ENCODE measurements around the gene NLK.
"Not testable (repeated sequence)": the region's sequence is repeated elsewhere in the genome, so short reads cannot be mapped to it uniquely, and the experiment has no call there.

Gene NLK

DNA sequence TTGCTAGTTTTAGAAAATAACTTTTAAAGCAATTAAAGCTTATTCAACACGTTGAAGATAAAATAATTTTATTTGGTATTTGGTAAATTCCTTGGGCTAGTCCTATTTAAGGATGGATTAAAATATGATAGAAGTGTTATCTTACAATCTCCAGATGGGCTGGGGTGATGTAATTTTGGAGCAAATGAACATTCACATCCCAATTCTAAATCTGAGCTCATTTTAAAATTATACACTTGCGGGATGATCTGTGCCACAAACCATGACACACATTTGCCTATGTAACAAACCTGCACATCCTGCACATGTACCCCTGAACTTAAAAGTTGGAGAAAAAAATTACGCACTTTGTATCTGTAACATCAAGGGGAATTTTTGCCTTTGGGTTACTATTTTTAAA lies 31.5 kb downstream of the NLK start:
- Histone ChIP-seq H3K9ac (ENCODE audit: low read length) (no peak overlapping the region), H3K27me3 (replicated peaks; ENCODE audit: control insufficient read depth, insufficient read depth, low read length) (no peaks in the 10 kb centered on the region), H3K36me3 (ENCODE audit: control insufficient read depth, insufficient read depth, low read length, severe bottlenecking) (peaks cover 3% of the 10 kb centered on the region), H3K4me3 (ENCODE audit: low read length) (no peak overlapping the region), H3K4me1 (ENCODE audit: control insufficient read depth, insufficient read depth, low read length) (peaks cover 2% of the 10 kb centered on the region), H3K9me3 (ENCODE audit: control insufficient read depth, low read length) (peaks cover 9% of the 10 kb centered on the region)
- no peak for DNase-seq (ENCODE audit: low read depth)

DNA sequence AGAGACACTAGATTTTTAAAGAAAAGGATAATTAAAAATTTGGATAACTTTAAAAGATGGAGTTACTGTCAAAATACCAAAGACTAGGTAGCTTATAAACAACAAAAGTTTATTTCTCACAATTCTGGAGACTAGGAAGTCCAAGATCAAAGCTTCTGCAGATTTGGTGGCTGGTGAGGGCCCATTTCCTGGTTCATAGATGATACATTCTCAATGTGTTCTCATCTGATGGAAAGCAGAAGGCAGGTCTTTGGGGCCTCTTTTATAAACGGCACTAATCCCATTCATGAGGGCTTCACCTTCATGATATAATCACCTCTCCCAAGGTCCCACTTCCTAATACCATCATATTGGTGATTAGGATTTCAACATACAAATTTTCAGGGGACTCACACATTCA lies 33.7 kb downstream of the NLK start:
- Histone ChIP-seq H3K4me3 (ENCODE audit: low read length) (no peak overlapping the region), H3K9me3 (ENCODE audit: control insufficient read depth, low read length) (peaks cover 6% of the 10 kb centered on the region), H3K9ac (ENCODE audit: low read length) (no peak overlapping the region), H3K4me1 (ENCODE audit: control insufficient read depth, insufficient read depth, low read length) (peaks cover 2% of the 10 kb centered on the region), H3K36me3 (ENCODE audit: control insufficient read depth, insufficient read depth, low read length, severe bottlenecking) (peaks cover 3% of the 10 kb centered on the region), H3K27me3 (replicated peaks; ENCODE audit: control insufficient read depth, insufficient read depth, low read length) (no peaks in the 10 kb centered on the region)
- no peak for DNase-seq (ENCODE audit: low read depth)

DNA sequence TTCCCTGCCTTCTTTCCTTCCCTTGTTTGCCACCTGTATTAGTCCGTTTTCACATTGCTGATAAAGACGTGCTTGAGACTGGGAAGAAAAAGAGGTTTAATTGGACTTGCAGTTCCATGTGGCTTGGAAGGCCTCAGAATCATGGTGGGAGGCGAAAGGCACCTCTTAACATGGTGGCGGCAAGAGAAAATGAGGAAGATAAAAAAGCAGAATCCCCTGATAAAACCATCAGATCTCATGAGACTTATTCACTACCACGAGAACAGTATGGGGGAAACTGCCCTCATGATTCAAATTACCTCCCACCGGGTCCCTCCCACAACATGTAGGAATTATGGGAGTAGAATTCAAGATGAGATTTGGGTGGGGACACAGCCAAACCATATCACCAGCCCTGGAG lies 34.7 kb downstream of the NLK start:
- H3K36me3 ChIP-seq (ENCODE audit: control insufficient read depth, insufficient read depth, low read length, severe bottlenecking); H3K9ac ChIP-seq (ENCODE audit: low read length); H3K4me3 ChIP-seq (ENCODE audit: low read length); H3K4me1 ChIP-seq (ENCODE audit: control insufficient read depth, insufficient read depth, low read length); H3K27me3 ChIP-seq (replicated peaks; ENCODE audit: control insufficient read depth, insufficient read depth, low read length); H3K9me3 ChIP-seq (ENCODE audit: control insufficient read depth, low read length); DNase-seq (ENCODE audit: low read depth): not testable (repeated sequence)

DNA sequence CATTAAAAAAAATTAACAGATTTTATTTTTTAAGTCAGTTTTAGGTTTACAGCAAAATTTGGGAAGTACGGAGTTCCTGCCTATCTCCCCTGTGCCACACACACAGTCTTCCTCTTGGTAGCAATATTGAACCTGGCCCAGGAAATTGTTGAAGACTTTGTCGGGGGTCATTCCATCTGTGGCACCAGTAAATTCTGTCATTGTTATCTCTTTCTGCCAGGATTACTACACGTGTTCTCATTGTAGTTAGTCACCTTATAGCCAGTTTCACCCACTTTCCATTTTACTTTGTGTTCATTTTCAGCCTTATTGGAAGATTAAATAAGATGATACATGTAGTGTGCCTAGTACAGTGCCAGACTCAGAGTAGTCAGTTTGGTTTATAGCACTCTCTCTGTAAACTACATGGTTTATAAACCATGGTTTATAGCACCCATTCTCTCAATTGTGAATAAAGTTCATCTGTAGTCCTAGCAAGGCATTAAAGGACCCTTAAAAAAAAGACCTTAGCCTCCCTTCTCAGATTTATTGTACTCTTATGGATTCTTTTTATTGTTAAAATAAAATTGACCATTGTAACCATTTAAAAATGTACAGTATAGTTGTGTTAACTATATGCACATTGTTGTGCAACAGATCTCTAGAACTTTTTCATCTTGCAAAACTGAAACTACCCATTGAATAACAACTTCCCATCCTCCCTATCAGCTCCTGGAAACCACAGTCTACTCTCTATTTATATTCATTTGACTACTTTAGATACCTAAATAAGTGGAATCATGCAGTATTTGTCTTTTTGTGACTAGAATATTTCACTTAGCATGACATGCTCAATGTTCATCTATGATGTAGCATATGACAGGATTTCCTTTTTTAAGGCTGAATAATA lies 36.1 kb downstream of the NLK start:
- DNase-seq (ENCODE audit: low read depth) = peak; percentile 6
- Histone ChIP-seq H3K4me3 (ENCODE audit: low read length) (no peak overlapping the region), H3K27me3 (replicated peaks; ENCODE audit: control insufficient read depth, insufficient read depth, low read length) (no peaks in the 10 kb centered on the region), H3K9ac (ENCODE audit: low read length) (no peak overlapping the region), H3K9me3 (ENCODE audit: control insufficient read depth, low read length) (no peaks in the 10 kb centered on the region), H3K36me3 (ENCODE audit: control insufficient read depth, insufficient read depth, low read length, severe bottlenecking) (no peaks in the 10 kb centered on the region), H3K4me1 (ENCODE audit: control insufficient read depth, insufficient read depth, low read length) (peaks cover 12% of the 10 kb centered on the region)

DNA sequence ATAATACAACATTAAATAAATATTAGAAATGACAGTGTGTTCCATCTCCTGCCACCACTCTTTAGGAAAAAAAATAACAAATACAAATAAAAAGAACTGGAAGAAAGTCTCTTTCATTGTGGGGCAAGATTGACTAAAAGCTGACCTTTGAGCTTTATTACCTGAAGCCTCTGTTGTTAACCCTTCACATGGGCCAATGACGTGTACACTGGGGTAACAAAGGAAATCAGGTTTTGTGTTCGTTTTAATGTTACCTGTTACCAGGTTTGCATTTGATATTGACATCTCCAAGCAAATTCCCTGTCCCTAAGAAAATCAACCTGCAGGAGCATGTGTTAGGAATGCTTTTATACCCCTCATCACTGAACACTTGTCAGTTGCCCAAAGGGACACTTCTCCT lies 39.0 kb downstream of the NLK start:
- Histone ChIP-seq H3K4me1 (ENCODE audit: control insufficient read depth, insufficient read depth, low read length) (peaks cover 12% of the 10 kb centered on the region), H3K36me3 (ENCODE audit: control insufficient read depth, insufficient read depth, low read length, severe bottlenecking) (no peaks in the 10 kb centered on the region), H3K9ac (ENCODE audit: low read length) (no peak overlapping the region), H3K4me3 (ENCODE audit: low read length) (no peak overlapping the region), H3K9me3 (ENCODE audit: control insufficient read depth, low read length) (no peaks in the 10 kb centered on the region), H3K27me3 (replicated peaks; ENCODE audit: control insufficient read depth, insufficient read depth, low read length) (no peaks in the 10 kb centered on the region)
- no peak for DNase-seq (ENCODE audit: low read depth)

DNA sequence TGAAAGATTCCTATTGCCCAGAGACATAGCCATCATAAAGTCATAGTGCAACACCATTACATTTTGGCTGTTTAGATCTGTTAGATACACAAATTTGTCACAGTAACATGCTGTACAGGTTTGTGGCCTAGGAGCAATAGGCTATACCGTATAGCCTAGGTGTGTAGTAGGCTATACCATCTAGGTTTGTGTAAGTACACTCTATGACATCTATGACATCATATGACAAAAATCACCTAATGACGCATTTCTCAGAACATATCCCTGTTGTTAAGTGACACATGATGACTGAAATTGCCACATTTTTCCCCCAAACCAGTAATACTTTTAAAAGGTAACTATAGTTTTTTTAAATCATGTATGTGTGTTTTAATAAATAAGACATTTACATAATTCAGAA lies 43.3 kb downstream of the NLK start:
- H3K27me3 ChIP-seq (replicated peaks; ENCODE audit: control insufficient read depth, insufficient read depth, low read length) = no peaks in the 10 kb centered on the region
- no peak overlapping the region for H3K9ac ChIP-seq (ENCODE audit: low read length)
- DNase-seq (ENCODE audit: low read depth) = no peak
- H3K36me3 ChIP-seq (ENCODE audit: control insufficient read depth, insufficient read depth, low read length, severe bottlenecking) = no peaks in the 10 kb centered on the region
- no peak overlapping the region for H3K4me3 ChIP-seq (ENCODE audit: low read length)
- no peaks in the 10 kb centered on the region for H3K9me3 ChIP-seq (ENCODE audit: control insufficient read depth, low read length)
- H3K4me1 ChIP-seq (ENCODE audit: control insufficient read depth, insufficient read depth, low read length) = peaks cover 9% of the 10 kb centered on the region

DNA sequence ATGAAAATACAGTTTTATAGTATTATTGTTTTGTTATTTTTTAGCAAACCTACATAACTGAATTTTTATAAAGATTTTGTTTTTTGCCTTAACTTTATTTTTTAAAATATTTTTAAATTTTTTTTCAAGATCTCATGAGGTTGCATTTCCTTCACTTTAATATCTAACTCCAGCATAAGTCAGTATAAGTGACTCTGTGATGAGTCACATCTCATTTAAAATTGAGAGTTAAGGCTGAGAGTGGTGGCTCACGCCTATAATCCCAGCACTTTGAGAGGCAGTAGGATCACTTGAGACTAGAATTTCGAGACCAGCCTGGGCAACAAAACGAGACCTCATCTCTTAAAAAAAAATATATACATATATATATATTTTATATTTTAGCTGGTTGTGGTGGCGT lies 44.0 kb downstream of the NLK start:
- Histone ChIP-seq H3K9me3 (ENCODE audit: control insufficient read depth, low read length) (no peaks in the 10 kb centered on the region), H3K4me1 (ENCODE audit: control insufficient read depth, insufficient read depth, low read length) (peaks cover 9% of the 10 kb centered on the region), H3K9ac (ENCODE audit: low read length) (no peak overlapping the region), H3K27me3 (replicated peaks; ENCODE audit: control insufficient read depth, insufficient read depth, low read length) (no peaks in the 10 kb centered on the region), H3K4me3 (ENCODE audit: low read length) (no peak overlapping the region), H3K36me3 (ENCODE audit: control insufficient read depth, insufficient read depth, low read length, severe bottlenecking) (no peaks in the 10 kb centered on the region)
- DNase-seq (ENCODE audit: low read depth) = no peak

DNA sequence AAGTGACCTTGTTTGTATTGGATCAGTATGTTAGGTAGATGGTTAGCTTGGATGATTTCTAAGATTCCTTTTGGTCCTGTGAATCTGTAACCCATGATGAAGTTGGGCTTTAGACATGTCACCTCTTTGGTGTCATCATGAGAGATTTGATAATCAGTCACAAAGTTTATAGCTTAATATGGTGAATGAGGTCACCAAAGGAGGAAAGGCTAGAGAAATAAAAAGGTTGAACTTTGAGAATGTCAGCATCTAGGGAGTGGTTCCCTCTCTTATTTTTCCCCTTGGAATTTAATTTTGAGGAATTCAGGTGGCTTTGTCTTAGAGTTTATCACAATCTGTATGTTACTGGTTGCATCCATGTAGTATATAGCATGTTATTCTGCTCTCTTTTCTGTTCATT lies 45.3 kb downstream of the NLK start:
- Histone ChIP-seq H3K9me3 (ENCODE audit: control insufficient read depth, low read length) (no peaks in the 10 kb centered on the region), H3K9ac (ENCODE audit: low read length) (no peak overlapping the region), H3K4me3 (ENCODE audit: low read length) (no peak overlapping the region), H3K27me3 (replicated peaks; ENCODE audit: control insufficient read depth, insufficient read depth, low read length) (no peaks in the 10 kb centered on the region), H3K4me1 (ENCODE audit: control insufficient read depth, insufficient read depth, low read length) (no peaks in the 10 kb centered on the region), H3K36me3 (ENCODE audit: control insufficient read depth, insufficient read depth, low read length, severe bottlenecking) (no peaks in the 10 kb centered on the region)
- DNase-seq (ENCODE audit: low read depth) = no peak

DNA sequence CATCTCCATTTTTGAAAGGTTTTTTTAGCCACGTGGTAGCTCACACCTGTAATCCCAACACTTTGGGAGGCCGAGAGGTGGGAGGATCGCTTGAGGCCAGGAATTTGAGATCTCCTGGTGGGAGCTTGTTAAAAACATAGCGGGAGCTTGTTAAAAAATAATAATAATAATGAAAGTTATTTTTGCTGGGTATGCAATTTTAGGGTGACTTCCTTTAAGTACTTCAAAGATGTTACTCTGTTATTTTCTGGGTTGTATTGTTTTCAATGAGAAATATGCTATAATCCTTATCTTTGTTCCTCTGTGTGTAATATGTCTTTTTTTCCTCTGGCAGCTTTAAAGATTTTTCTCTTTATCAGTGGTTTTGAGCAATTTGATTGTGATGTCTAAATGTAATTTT lies 48.1 kb downstream of the NLK start:
- Histone ChIP-seq H3K27me3 (replicated peaks; ENCODE audit: control insufficient read depth, insufficient read depth, low read length) (no peaks in the 10 kb centered on the region), H3K4me1 (ENCODE audit: control insufficient read depth, insufficient read depth, low read length) (peaks cover under 1% of the 10 kb centered on the region), H3K4me3 (ENCODE audit: low read length) (no peak overlapping the region), H3K9ac (ENCODE audit: low read length) (no peak overlapping the region), H3K36me3 (ENCODE audit: control insufficient read depth, insufficient read depth, low read length, severe bottlenecking) (no peaks in the 10 kb centered on the region), H3K9me3 (ENCODE audit: control insufficient read depth, low read length) (no peaks in the 10 kb centered on the region)
- DNase-seq (ENCODE audit: low read depth) = no peak

DNA sequence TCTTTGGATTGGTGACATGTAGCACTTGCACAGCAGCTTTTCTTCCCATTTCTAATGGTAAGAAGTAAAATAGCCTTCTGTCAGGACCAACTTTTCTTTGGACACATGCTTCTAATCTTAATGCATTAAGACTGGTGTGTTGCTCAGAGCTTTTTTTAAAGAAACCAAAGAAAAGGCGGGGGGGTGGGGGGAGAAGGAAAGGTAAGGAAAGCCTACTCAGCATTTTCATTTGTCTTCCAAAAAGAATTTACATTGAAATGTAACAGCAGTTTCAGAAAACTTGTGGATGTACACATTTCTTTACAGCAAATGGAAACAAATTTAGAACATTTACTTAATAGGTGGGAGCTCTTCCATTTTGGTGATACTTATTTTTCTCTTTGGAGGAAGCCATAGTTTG lies 49.6 kb downstream of the NLK start:
- no peak for DNase-seq (ENCODE audit: low read depth)
- H3K4me1 ChIP-seq (ENCODE audit: control insufficient read depth, insufficient read depth, low read length) = peaks cover 4% of the 10 kb centered on the region
- H3K36me3 ChIP-seq (ENCODE audit: control insufficient read depth, insufficient read depth, low read length, severe bottlenecking) = no peaks in the 10 kb centered on the region
- H3K9ac ChIP-seq (ENCODE audit: low read length) = no peak overlapping the region
- H3K27me3 ChIP-seq (replicated peaks; ENCODE audit: control insufficient read depth, insufficient read depth, low read length) = no peaks in the 10 kb centered on the region
- no peak overlapping the region for H3K4me3 ChIP-seq (ENCODE audit: low read length)
- no peaks in the 10 kb centered on the region for H3K9me3 ChIP-seq (ENCODE audit: control insufficient read depth, low read length)

DNA sequence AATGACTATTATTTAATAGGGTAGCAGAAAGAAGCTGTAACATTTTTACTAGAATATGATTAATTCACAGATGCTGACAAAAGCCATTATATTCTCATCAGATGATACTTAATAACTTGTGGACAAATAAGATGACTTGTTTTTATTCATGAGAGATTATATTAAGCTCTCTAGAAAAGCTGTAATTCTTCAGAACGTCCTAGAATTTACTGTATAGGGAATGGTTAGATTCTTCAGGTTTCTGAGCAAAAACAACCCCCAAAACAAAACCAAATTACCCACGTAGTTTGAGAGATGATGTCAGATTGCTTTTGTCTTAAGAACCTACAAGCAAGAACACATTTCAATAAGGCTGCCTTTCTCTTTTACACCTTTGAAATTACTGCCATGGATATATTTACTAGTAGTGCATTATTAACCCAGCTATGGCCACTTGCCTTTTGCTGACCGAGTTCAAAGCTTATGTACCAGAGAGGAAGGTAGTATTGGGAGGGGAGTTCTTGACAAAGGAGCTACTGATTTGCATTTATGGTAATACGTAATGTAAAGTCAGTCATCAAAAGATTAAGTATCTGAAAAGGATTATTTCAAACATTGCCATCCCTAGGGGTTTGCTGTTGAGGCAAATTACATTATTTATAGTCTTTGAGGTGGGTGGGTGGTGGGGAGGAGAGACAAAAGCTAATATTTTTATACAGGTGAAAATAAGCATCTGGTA lies 51.7 kb downstream of the NLK start:
- no peak overlapping the region for H3K9ac ChIP-seq (ENCODE audit: low read length)
- H3K36me3 ChIP-seq (ENCODE audit: control insufficient read depth, insufficient read depth, low read length, severe bottlenecking) = no peaks in the 10 kb centered on the region
- H3K4me1 ChIP-seq (ENCODE audit: control insufficient read depth, insufficient read depth, low read length) = peaks cover 4% of the 10 kb centered on the region
- H3K27me3 ChIP-seq (replicated peaks; ENCODE audit: control insufficient read depth, insufficient read depth, low read length) = no peaks in the 10 kb centered on the region
- no peak overlapping the region for H3K4me3 ChIP-seq (ENCODE audit: low read length)
- no peaks in the 10 kb centered on the region for H3K9me3 ChIP-seq (ENCODE audit: control insufficient read depth, low read length)
- DNase-seq (ENCODE audit: low read depth) = no peak
